K562 (cell line): Measurements from ENCODE around the gene ZNF646. TPM values are rescaled to one million over a fixed set of nuclear protein-coding genes. Genes with fewer than 3 reads are reported as not detected.

ENCODE experiments used
- ARHGAP35 ChIP-seq: fragments of 450-650 bp; IDR thresholded peaks from 2 replicates; pipeline ENCODE4 v1.6.1; 2018; ENCODE audit not compliant: partially characterized antibody
- BACH1 ChIP-seq: fragments of 200-800 bp; sonication (Bioruptor generic); IDR thresholded peaks from 2 replicates; pipeline ENCODE4 v1.6.1; 2016; ENCODE audit warnings: missing genetic modification characterization, missing compliant biosample characterization
- FOXP1 ChIP-seq: sonication (generic); formaldehyde crosslinking; IDR thresholded peaks from 2 replicates; pipeline ENCODE4 v1.8.0; 2022; ENCODE audit warnings: mild to moderate bottlenecking, missing genetic modification reagents
- HBP1 ChIP-seq: fragments of 450-650 bp; formaldehyde crosslinking; IDR thresholded peaks from 2 replicates; pipeline ENCODE4 v1.4.0; 2022; ENCODE audit warnings: missing genetic modification characterization
- HOXB6 ChIP-seq: fragments of 250-450 bp; sonication (Bioruptor Pico); IDR thresholded peaks from 2 replicates; pipeline ENCODE4 v1.5.1; 2022; ENCODE audit warnings: mild to moderate bottlenecking, borderline replicate concordance
- JUND ChIP-seq, 2 experiments: IDR thresholded peaks; 2 replicates in 1 of 2; 3 replicates in 1 of 2; pipeline ENCODE4 v1.6.1; 2011; ENCODE audit warnings: borderline replicate concordance in 2 of 2, low read depth in 2 of 2, low read length in 2 of 2, improper control_type of control experiment in 1 of 2, missing biosample characterization in 1 of 2, missing genetic modification characterization in 1 of 2, missing genetic modification reagents in 1 of 2
- KLF6 ChIP-seq: fragments of 250-450 bp; sonication (Bioruptor Pico); IDR thresholded peaks from 2 replicates; pipeline ENCODE4 v1.4.0; 2020; ENCODE audit warnings: mild to moderate bottlenecking, moderate library complexity, borderline replicate concordance
- MBD2 ChIP-seq: sonication (generic); IDR thresholded peaks from 2 replicates; pipeline ENCODE4 v1.6.1; 2016; ENCODE audit warnings: low read depth, borderline replicate concordance
- PRDM10 ChIP-seq: fragments of 450-650 bp; IDR thresholded peaks from 2 replicates; pipeline ENCODE4 v1.6.1; 2018; ENCODE audit not compliant: partially characterized antibody
- STAT6 ChIP-seq: sonication (generic); formaldehyde crosslinking; IDR thresholded peaks from 2 replicates; pipeline ENCODE4 v1.8.1; 2023; ENCODE audit warnings: mild to moderate bottlenecking, missing genetic modification reagents
- ZBTB5 ChIP-seq: fragments of 450-650 bp; IDR thresholded peaks from 2 replicates; pipeline ENCODE4 v1.6.1; 2017; ENCODE audit warnings: antibody characterized with exemption
- ZFPM2 ChIP-seq: fragments of 250-450 bp; sonication (Bioruptor Pico); IDR thresholded peaks from 2 replicates; pipeline ENCODE4 v1.5.1; 2022; ENCODE audit warnings: mild to moderate bottlenecking
- ZFX ChIP-seq: sonication (generic); formaldehyde crosslinking; IDR thresholded peaks from 2 replicates; pipeline ENCODE4 v1.8.0; 2022; ENCODE audit warnings: mild to moderate bottlenecking, missing genetic modification reagents, moderate library complexity
- ZNF174 ChIP-seq: fragments of 250-450 bp; sonication (Bioruptor Pico); IDR thresholded peaks from 2 replicates; pipeline ENCODE4 v1.4.0; 2020; ENCODE audit warnings: mild to moderate bottlenecking
- ZNF695 ChIP-seq: fragments of 450-650 bp; formaldehyde crosslinking; IDR thresholded peaks from 2 replicates; pipeline ENCODE4 v1.4.0; 2020; ENCODE audit warnings: mild to moderate bottlenecking, moderate library complexity
- ZNF785 ChIP-seq: fragments of 250-450 bp; sonication (Bioruptor Pico); IDR thresholded peaks from 2 replicates; pipeline ENCODE4 v1.4.0; 2020; ENCODE audit warnings: mild to moderate bottlenecking
- polyA plus RNA-seq, 8 experiments: library from polyadenylated mRNA; depleted of rRNA in 4 of 8; stranded (reverse) in 5 of 8; unstranded in 3 of 8; fragments of >200 nt; fragmentation: Nextera tagmentation in 2 of 8; fragmentation: Illumina TruSeq in 1 of 8; extraction: Ambion mirVana in 2 of 8; extraction: Trizol in 1 of 8; gene quantifications; 2 replicates each; pipeline versions ENCODE4 v1.2.1 to v1.2.3, GENCODE V29; 2011 to 2014; ENCODE audit warnings: inconsistent platforms in 1 of 8, missing spikeins in 1 of 8
- total RNA-seq, 7 experiments: library from RNA; depleted of rRNA in 6 of 7; stranded (reverse); fragments of >200 nt in 6 of 7; fragmentation: Illumina TruSeq in 2 of 7; extraction: Trizol in 2 of 7; gene quantifications; 2 replicates each; pipeline versions ENCODE4 v1.2.1 to v1.2.3, GENCODE V29; 2011 to 2021; ENCODE audit warnings: low replicate concordance in 1 of 7

ZNF646 gene
- total and polyA plus RNA-seq, 9 of the 15 experiments (the other 6 are each of a cell fraction or from before 2014, with no cell fraction given): 0.08 to 20.6 (median 8.0) TPM

GRCh38 chr16:31073970-31074813 is at the start of gene ZNF646, which contains the start of gene ZNF668 (continued):
- no peak for TF ChIP-seq ZBTB5
- no peak for TF ChIP-seq ARHGAP35
- TF ChIP-seq ZNF174: no peak
- no peak; the same call in 1 of the 2 replicates for TF ChIP-seq HOXB6
- TF ChIP-seq ZNF695 (CRISPR knock-in tag): no peak
- TF ChIP-seq FOXP1 (CRISPR knock-in tag): peak; percentile 54; the same call in 1 of the 2 replicates
- no peak for TF ChIP-seq ZFX (CRISPR knock-in tag)
- peak; percentile 68; the same call in 1 of the 2 replicates for TF ChIP-seq JUND (IDR thresholded peaks at IDR 0.05; ENCODE audit: borderline replicate concordance, low read depth, low read length)
- no peak; the same call in 2 of the 3 replicates for TF ChIP-seq JUND (tag; IDR thresholded peaks at IDR 0.05; ENCODE audit: borderline replicate concordance, low read depth, low read length)
- no peak for TF ChIP-seq STAT6
- peak; percentile 26 for TF ChIP-seq PRDM10
- no peak for TF ChIP-seq BACH1
- TF ChIP-seq KLF6 (CRISPR knock-in tag): 0 out of 2 replicates have a peak, but pooled peaks have one; percentile 20
- no peak for TF ChIP-seq ZFPM2 (CRISPR knock-in tag)
- TF ChIP-seq HBP1 (CRISPR knock-in tag): no peak
- no peak for TF ChIP-seq ZNF785 (CRISPR knock-in tag)
- TF ChIP-seq MBD2: peak; percentile 58
